GM18870 (cell line): ENCODE results near the gene NXPE2.

Experiments
- ATAC-seq: cut with Tn5 transposase; IDR thresholded peaks from one replicate; pipeline ENCODE4 v1.9.1; 2021; ENCODE audit warnings: moderate library complexity; ENCODE audit not compliant: unreplicated experiment

The NXPE2 gene

DNA sequence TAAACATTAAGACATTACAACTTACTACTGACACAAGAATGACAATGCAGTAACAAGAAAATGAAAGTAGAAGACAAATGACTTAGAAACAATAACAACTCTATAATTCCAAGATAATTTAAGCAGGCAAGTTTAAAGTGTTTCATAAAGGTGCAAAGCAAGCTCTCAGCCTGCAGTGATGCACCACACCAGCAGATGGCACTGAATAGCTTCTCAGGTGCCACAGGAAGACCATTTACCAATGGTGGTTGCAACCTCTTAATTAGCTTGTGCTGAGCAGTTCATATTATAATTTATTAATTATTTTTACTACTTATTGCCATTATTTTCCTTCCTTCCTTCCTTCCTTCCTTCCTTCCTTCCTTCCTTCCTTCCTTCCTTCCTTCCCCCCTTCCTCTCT is 60.6 kb downstream of the NXPE2 start:
- ATAC-seq, result no peak

DNA sequence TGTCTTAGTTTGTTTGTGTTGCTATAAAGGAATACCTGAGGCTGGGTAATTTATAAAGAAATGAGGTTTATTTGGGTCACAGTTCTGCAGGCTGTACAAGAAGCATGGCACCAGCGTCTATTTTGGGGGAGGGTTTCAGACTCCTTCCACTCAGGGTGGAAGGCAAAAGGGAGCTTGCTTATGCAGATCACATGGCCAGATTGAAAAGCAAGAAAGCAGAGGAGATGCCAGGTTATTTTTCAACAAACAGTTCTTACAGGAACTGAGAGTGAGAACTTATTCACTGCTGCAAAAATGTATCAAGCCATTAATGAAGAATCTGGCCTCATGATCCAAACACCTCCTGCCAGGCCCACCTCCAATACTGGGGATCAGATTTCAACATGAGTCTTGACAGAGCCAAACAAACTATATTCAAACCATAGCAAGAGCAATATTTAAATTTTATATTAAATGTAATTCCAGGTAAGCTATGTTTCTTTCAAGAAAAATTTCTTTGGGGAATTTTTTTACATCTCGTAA is 66.9 kb downstream of the NXPE2 start:
- no peak for ATAC-seq

DNA sequence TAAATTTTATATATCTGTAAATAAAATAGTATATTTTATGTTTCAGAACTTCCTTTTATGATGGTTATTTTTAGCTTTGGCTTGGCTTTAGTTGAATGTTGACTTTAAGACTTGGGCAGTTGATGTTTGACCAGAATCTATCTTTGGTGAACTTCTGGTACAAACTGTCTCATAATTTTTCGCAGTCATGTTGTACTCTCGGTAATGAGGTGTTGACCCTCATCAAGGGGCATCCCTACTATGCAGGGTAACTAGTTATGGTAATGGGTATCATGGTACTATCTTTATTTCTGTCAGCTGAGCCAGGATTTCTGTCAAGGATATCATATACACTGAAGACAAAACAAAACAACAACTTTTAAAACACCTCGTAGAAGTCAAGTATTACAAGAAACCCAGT is 67.7 kb downstream of the NXPE2 start:
- no peak for ATAC-seq
